H9 (cell line): Measurements from ENCODE around the gene RLN3. TPM values are rescaled to one million over a fixed set of nuclear protein-coding genes. Genes with fewer than 3 reads are reported as not detected.
A peak's percentile ranks its signal among the peaks of the same experiment; 100 is the strongest.

Experiments used
- DNase-seq: peaks from one replicate; pipeline ENCODE4 v3.0.0-alpha.2; 2017
- H2AFZ ChIP-seq: one replicate; pipeline ENCODE4 v1.6.1; 2013; ENCODE audit warnings: mild to moderate bottlenecking, low read length, control low read depth, moderate library complexity
- H2AK5ac ChIP-seq: 2 replicates; pipeline ENCODE4 v1.6.1; 2013; ENCODE audit warnings: low read length, control low read depth, mixed read lengths; ENCODE audit not compliant: insufficient read length
- H2BK120ac ChIP-seq: one replicate; pipeline ENCODE4 v1.6.1; 2013; ENCODE audit warnings: low read depth, mild to moderate bottlenecking, low read length, control low read depth, inconsistent platforms; ENCODE audit not compliant: poor library complexity, severe bottlenecking
- H2BK12ac ChIP-seq: 2 replicates; pipeline ENCODE4 v1.6.1; 2013; ENCODE audit warnings: low read length, control low read depth, mixed read lengths, low read depth; ENCODE audit not compliant: insufficient read length
- H2BK15ac ChIP-seq: 2 replicates; pipeline ENCODE4 v1.6.1; 2013; ENCODE audit warnings: low read depth, low read length, control low read depth
- H2BK20ac ChIP-seq: one replicate; pipeline ENCODE4 v1.6.1; 2013; ENCODE audit warnings: low read depth, mild to moderate bottlenecking, low read length, control low read depth, inconsistent platforms; ENCODE audit not compliant: poor library complexity, severe bottlenecking
- H2BK5ac ChIP-seq: 2 replicates; pipeline ENCODE4 v1.6.1; 2013; ENCODE audit warnings: low read length, control low read depth, mixed read lengths; ENCODE audit not compliant: insufficient read length
- H3K14ac ChIP-seq: 2 replicates; pipeline ENCODE4 v1.6.1; 2013; ENCODE audit warnings: low read length, control low read depth; ENCODE audit not compliant: insufficient read depth
- H3K18ac ChIP-seq: 2 replicates; pipeline ENCODE4 v1.6.1; 2013; ENCODE audit warnings: low read depth, mild to moderate bottlenecking, mixed read lengths, low read length, control low read depth; ENCODE audit not compliant: insufficient read length
- H3K23ac ChIP-seq: 2 replicates; pipeline ENCODE4 v1.6.1; 2013; ENCODE audit warnings: low read length, control low read depth, mixed read lengths, low read depth; ENCODE audit not compliant: insufficient read length
- H3K23me2 ChIP-seq: 2 replicates; pipeline ENCODE4 v1.6.1; 2013; ENCODE audit warnings: low read depth, mild to moderate bottlenecking, mixed read lengths, low read length, control low read depth; ENCODE audit not compliant: insufficient read length, poor library complexity, severe bottlenecking
- H3K27ac ChIP-seq: 2 replicates; pipeline ENCODE4 v1.5.1; 2013; ENCODE audit warnings: low read length, control low read depth, mixed read lengths, low read depth; ENCODE audit not compliant: insufficient read length
- H3K27me3 ChIP-seq: 2 replicates; pipeline ENCODE4 v1.6.1; 2013; ENCODE audit warnings: low read length, control low read depth, inconsistent platforms; ENCODE audit not compliant: insufficient read depth
- H3K4ac ChIP-seq: 2 replicates; pipeline ENCODE4 v1.6.1; 2013; ENCODE audit warnings: low read depth, mild to moderate bottlenecking, control low read depth, inconsistent platforms, low read length, moderate library complexity
- H3K4me1 ChIP-seq: 2 replicates; pipeline ENCODE4 v1.6.1; 2013; ENCODE audit warnings: low read length, control low read depth, inconsistent platforms; ENCODE audit not compliant: insufficient read depth
- H3K4me2 ChIP-seq: 2 replicates; pipeline ENCODE4 v1.6.1; 2013; ENCODE audit warnings: low read length, control low read depth, mixed read lengths; ENCODE audit not compliant: insufficient read length, insufficient read depth
- H3K56ac ChIP-seq: 2 replicates; pipeline ENCODE4 v1.6.1; 2013; ENCODE audit warnings: low read depth, mild to moderate bottlenecking, mixed read lengths, low read length, control low read depth; ENCODE audit not compliant: insufficient read length
- H3K79me1 ChIP-seq: 2 replicates; pipeline ENCODE4 v1.6.1; 2013; ENCODE audit warnings: low read depth, mild to moderate bottlenecking, moderate library complexity, low read length, control low read depth, inconsistent platforms; ENCODE audit not compliant: insufficient read depth, poor library complexity, severe bottlenecking
- H3K79me2 ChIP-seq: 2 replicates; pipeline ENCODE4 v1.6.1; 2013; ENCODE audit warnings: low read length, control low read depth, inconsistent platforms; ENCODE audit not compliant: insufficient read depth
- H3K9ac ChIP-seq: 2 replicates; pipeline ENCODE4 v1.6.1; 2013; ENCODE audit warnings: low read length, control low read depth, mixed read lengths; ENCODE audit not compliant: insufficient read length; ENCODE audit errors: extremely low read depth
- H3K9me3 ChIP-seq: one replicate; pipeline ENCODE4 v1.6.1; 2013; ENCODE audit warnings: low read depth, low read length, inconsistent platforms; ENCODE audit not compliant: control insufficient read depth
- H3T11ph ChIP-seq: one replicate; pipeline ENCODE4 v1.6.1; 2013; ENCODE audit warnings: mild to moderate bottlenecking, low read length, control low read depth, inconsistent platforms
- H4K20me1 ChIP-seq: one replicate; pipeline ENCODE4 v1.6.1; 2013; ENCODE audit not compliant: control insufficient read depth, insufficient read length, insufficient read depth
- H4K5ac ChIP-seq: 2 replicates; pipeline ENCODE4 v1.6.1; 2013; ENCODE audit warnings: low read depth, mild to moderate bottlenecking, mixed read lengths, low read length, control low read depth; ENCODE audit not compliant: insufficient read length
- H4K8ac ChIP-seq: replicated peaks from 2 replicates; pipeline ENCODE4 v1.6.1; 2013; ENCODE audit warnings: low read length, control low read depth, mixed read lengths, low read depth; ENCODE audit not compliant: insufficient read length
- H4K91ac ChIP-seq: 2 replicates; pipeline ENCODE4 v1.6.1; 2013; ENCODE audit warnings: low read depth, mild to moderate bottlenecking, moderate library complexity, mixed read lengths, low read length, control low read depth; ENCODE audit not compliant: insufficient read length
- H3K27ac Mint-ChIP-seq, 3 experiments: 2 replicates in 2 of 3; 3 replicates in 1 of 3; pipeline ENCODE4 v1.8.0; 2020 to 2021; ENCODE audit warnings: mixed read lengths in 3 of 3, mild to moderate bottlenecking in 1 of 3, moderate library complexity in 1 of 3
- H3K27me3 Mint-ChIP-seq: 2 replicates; pipeline ENCODE4 v1.8.0; 2021; ENCODE audit warnings: low read depth, mild to moderate bottlenecking, moderate library complexity, mixed read lengths
- H3K36me3 Mint-ChIP-seq, 3 experiments: 2 replicates in 2 of 3; 3 replicates in 1 of 3; pipeline ENCODE4 v1.8.0; 2020 to 2021; ENCODE audit warnings: low read depth in 3 of 3, mixed read lengths in 3 of 3; ENCODE audit not compliant: insufficient read depth in 1 of 3
- H3K4me1 Mint-ChIP-seq, 2 experiments: 2 replicates each; pipeline ENCODE4 v1.8.0; 2020; ENCODE audit warnings: mixed read lengths in 2 of 2
- H3K4me3 Mint-ChIP-seq, 2 experiments: 2 replicates in 1 of 2; 3 replicates in 1 of 2; pipeline ENCODE4 v1.8.0; 2020 to 2021; ENCODE audit warnings: mild to moderate bottlenecking in 2 of 2, mixed read lengths in 2 of 2, moderate library complexity in 1 of 2
- H3K9me3 Mint-ChIP-seq, 2 experiments: 2 replicates in 1 of 2; 3 replicates in 1 of 2; pipeline ENCODE4 v1.8.0; 2020; ENCODE audit warnings: mild to moderate bottlenecking in 2 of 2, mixed read lengths in 2 of 2, moderate library complexity in 1 of 2
- CTCF ChIP-seq: fragments of 200-600 bp; sonication (generic); conservative IDR thresholded peaks from 3 replicates; pipeline ENCODE4 v1.8.0; 2021; ENCODE audit warnings: antibody characterized with exemption, mild to moderate bottlenecking
- WGBS: extraction: QIAGEN DNeasy Blood & Tissue Kit; methylation state at CpG from one replicate; pipeline ENCODE4 v1.1.7; 2013; ENCODE audit warnings: missing lambda C conversion rate, low lambda C conversion rate, mixed read lengths; ENCODE audit not compliant: insufficient read length; ENCODE audit errors: extremely low coverage; 5-methylcytosine and 5-hydroxymethylcytosine counted together
- total RNA-seq: library from RNA; stranded (reverse); gene quantifications from 2 replicates; pipeline ENCODE4 v1.2.1, GENCODE V29; 2021

RLN3 gene
- total RNA-seq, 1 experiment from 2014 or later, result not detected

- Histone ChIP-seq H2BK120ac (no peak overlapping the region), H2AK5ac (no peak overlapping the region), H3K27ac (no peak overlapping the region), H2BK12ac (no peak overlapping the region), H3K4ac (no peak overlapping the region), H2AFZ (no peak overlapping the region), H3K23me2 (no peaks in the 10 kb centered on the region), H3K9me3 (no peaks in the 10 kb centered on the region), H4K5ac (no peak overlapping the region), H3K56ac (no peak overlapping the region), H2BK15ac (no peak overlapping the region), H2BK5ac (no peak overlapping the region), H4K91ac (no peak overlapping the region), H3K79me2 (no peaks in the 10 kb centered on the region), H3K9ac (no peak overlapping the region), H3K4me1 (no peaks in the 10 kb centered on the region), H4K8ac (no peak overlapping the region), H4K20me1 (no peaks in the 10 kb centered on the region), H3T11ph (no peak overlapping the region), H2BK20ac (no peak overlapping the region), H3K14ac (no peak overlapping the region), H3K79me1 (no peaks in the 10 kb centered on the region), H3K23ac (no peak overlapping the region), H3K4me2 (no peak overlapping the region), H3K27me3 (no peaks in the 10 kb centered on the region), H3K18ac (no peak overlapping the region)
- no CpG with 5 or more reads among the region's 14 CpGs for WGBS
- Mint-ChIP-seq H3K4me1 (peaks cover 13 to 14% of the 10 kb centered on the region in 2 experiments; a peak in 3 of 4 replicates), H3K9me3 (peaks cover 0 to 6% of the 10 kb centered on the region in 2 experiments; a peak in 2 of 5 replicates), H3K4me3 (peak overlapping the region; percentile 62 to 79), H3K36me3 (peaks cover 3 to 10% (median 6%) of the 10 kb centered on the region in 3 experiments; a peak in 4 of 7 replicates), H3K27ac (peak overlapping the region; percentile 63 to 94 (median 65); a peak in 6 of 7 replicates), H3K27me3 (no peaks in the 10 kb centered on the region; the same call in none of the 2 replicates)
- no peak for TF ChIP-seq CTCF
- DNase-seq, result no peak
Measured at GRCh38 chr19:14004619-14005348, 23.2 kb upstream of the RLN3 start.
